WTC11 (cell line): ENCODE data around the gene SPECC1L. TPM values are rescaled to one million over a fixed set of nuclear protein-coding genes. Genes with fewer than 3 reads are reported as not detected.

Experiments
- ATAC-seq: fragments of 200-7000 bp; cut with Tn5 transposase; 2 replicates; pipeline ENCODE4 v1.10.0; 2021; ENCODE audit warnings: mild to moderate bottlenecking, moderate library complexity
- CTCF ChIA-PET: fragments of 300-600 bp; sonication (Branson Sonifier 250); formaldehyde crosslinking; loops from one replicate; lab custom pipeline; 2021; ENCODE audit warnings: antibody characterized with exemption; lab: Charles Lee
- POLR2A ChIA-PET: fragments of 350-600 bp; sonication (Branson Sonifier 250); formaldehyde crosslinking; loops from one replicate; lab custom pipeline; 2021; ENCODE audit warnings: antibody characterized with exemption; lab: Charles Lee
- DNase-seq: peaks from one replicate; pipeline ENCODE4 v3.0.0; 2021; ENCODE audit warnings: low spot score
- H3K27ac Mint-ChIP-seq: 2 replicates; pipeline ENCODE4 v1.8.0; 2021; ENCODE audit warnings: mixed read lengths
- H3K27me3 Mint-ChIP-seq: 2 replicates; pipeline ENCODE4 v1.8.0; 2021; ENCODE audit warnings: low read depth, mild to moderate bottlenecking, moderate library complexity, mixed read lengths
- H3K36me3 Mint-ChIP-seq: 2 replicates; pipeline ENCODE4 v1.8.0; 2021; ENCODE audit warnings: mixed read lengths
- H3K4me1 Mint-ChIP-seq: 2 replicates; pipeline ENCODE4 v1.8.0; 2022; ENCODE audit warnings: mixed read lengths
- H3K4me3 Mint-ChIP-seq: 2 replicates; pipeline ENCODE4 v1.8.0; 2021; ENCODE audit warnings: mild to moderate bottlenecking, moderate library complexity, mixed read lengths
- H3K9me3 Mint-ChIP-seq: 2 replicates; pipeline ENCODE4 v1.8.0; 2021; ENCODE audit warnings: mixed read lengths
- ATF1 ChIP-seq: sonication (generic); formaldehyde crosslinking; IDR thresholded peaks from 2 replicates; pipeline ENCODE4 v1.8.1; 2023; ENCODE audit warnings: mild to moderate bottlenecking, moderate library complexity, missing genetic modification reagents
- FOXJ3 ChIP-seq: sonication (generic); formaldehyde crosslinking; IDR thresholded peaks from 2 replicates; pipeline ENCODE4 v1.9.0; 2021; ENCODE audit warnings: missing genetic modification reagents, mild to moderate bottlenecking, borderline replicate concordance
- GRHL2 ChIP-seq: fragments of 250-450 bp; sonication (Bioruptor Pico); IDR thresholded peaks from 2 replicates; pipeline ENCODE4 v1.8.0; 2022; ENCODE audit warnings: mild to moderate bottlenecking, moderate library complexity; ENCODE audit not compliant: insufficient replicate concordance, severe bottlenecking
- GTF2I ChIP-seq: fragments of 250-450 bp; sonication (Bioruptor Pico); conservative IDR thresholded peaks from 2 replicates; pipeline ENCODE4 v1.4.0; 2021; ENCODE audit warnings: mild to moderate bottlenecking
- JUN ChIP-seq: sonication (generic); formaldehyde crosslinking; IDR thresholded peaks from 2 replicates; pipeline ENCODE4 v1.8.0; 2023; ENCODE audit warnings: mild to moderate bottlenecking, missing genetic modification reagents
- NFATC4 ChIP-seq: fragments of 250-450 bp; sonication (Bioruptor Pico); IDR thresholded peaks from 2 replicates; pipeline ENCODE4 v1.9.0; 2021; ENCODE audit warnings: mild to moderate bottlenecking
- NR1H2 ChIP-seq: sonication (generic); formaldehyde crosslinking; IDR thresholded peaks from 2 replicates; pipeline ENCODE4 v1.9.0; 2021; ENCODE audit warnings: mild to moderate bottlenecking, moderate library complexity, missing genetic modification reagents
- PRRX2 ChIP-seq: fragments of 250-450 bp; sonication (Bioruptor Pico); IDR thresholded peaks from 2 replicates; pipeline ENCODE4 v1.8.0; 2021; ENCODE audit warnings: mild to moderate bottlenecking
- RELA ChIP-seq: sonication (generic); formaldehyde crosslinking; IDR thresholded peaks from 2 replicates; pipeline ENCODE4 v1.8.1; 2022; ENCODE audit warnings: missing genetic modification reagents, mild to moderate bottlenecking, borderline replicate concordance
- SMAD3 ChIP-seq: sonication (generic); formaldehyde crosslinking; IDR thresholded peaks from 2 replicates; pipeline ENCODE4 v1.8.0; 2022; ENCODE audit warnings: missing genetic modification reagents, mild to moderate bottlenecking, borderline replicate concordance
- TP53 ChIP-seq: sonication (generic); formaldehyde crosslinking; IDR thresholded peaks from 2 replicates; pipeline ENCODE4 v1.8.1; 2023; ENCODE audit warnings: mild to moderate bottlenecking, missing genetic modification reagents
- ZNF232 ChIP-seq: sonication (generic); formaldehyde crosslinking; IDR thresholded peaks from 2 replicates; pipeline ENCODE4 v1.8.0; 2022; ENCODE audit warnings: mild to moderate bottlenecking, missing genetic modification reagents
- total RNA-seq: library from RNA; stranded (reverse); gene quantifications from 3 replicates; pipeline ENCODE4 v1.2.3, GENCODE V29; 2021
- TF ChIP-seq, protein P1 (sequence below): fragments of 250-450 bp; sonication (Bioruptor Pico); IDR thresholded peaks from 2 replicates; pipeline ENCODE4 v1.9.0; 2021; ENCODE audit warnings: mild to moderate bottlenecking
- TF ChIP-seq, protein P2 (sequence below): sonication (generic); formaldehyde crosslinking; IDR thresholded peaks from 2 replicates; pipeline ENCODE4 v1.8.0; 2022; ENCODE audit warnings: mild to moderate bottlenecking, missing genetic modification reagents
- TF ChIP-seq, protein P3 (sequence below): sonication (generic); formaldehyde crosslinking; IDR thresholded peaks from 2 replicates; pipeline ENCODE4 v1.8.1; 2023; ENCODE audit warnings: mild to moderate bottlenecking, missing genetic modification reagents
- TF ChIP-seq, protein P4 (sequence below): sonication (generic); formaldehyde crosslinking; IDR thresholded peaks from 2 replicates; pipeline ENCODE4 v1.8.1; 2022; ENCODE audit warnings: low read depth, mild to moderate bottlenecking, moderate library complexity, missing genetic modification reagents, borderline replicate concordance
- TF ChIP-seq, protein P5 (sequence below): sonication (generic); formaldehyde crosslinking; IDR thresholded peaks from 2 replicates; pipeline ENCODE4 v1.8.1; 2023; ENCODE audit warnings: mild to moderate bottlenecking, missing genetic modification reagents, moderate library complexity
- TF ChIP-seq, protein P6 (sequence below): fragments of 250-450 bp; sonication (Bioruptor Pico); IDR thresholded peaks from 2 replicates; pipeline ENCODE4 v1.9.0; 2021; ENCODE audit warnings: moderate library complexity, mild to moderate bottlenecking, inconsistent platforms, borderline replicate concordance

The SPECC1L gene
- total RNA-seq, 1 experiment from 2014 or later, result 44.6 TPM

DNA sequence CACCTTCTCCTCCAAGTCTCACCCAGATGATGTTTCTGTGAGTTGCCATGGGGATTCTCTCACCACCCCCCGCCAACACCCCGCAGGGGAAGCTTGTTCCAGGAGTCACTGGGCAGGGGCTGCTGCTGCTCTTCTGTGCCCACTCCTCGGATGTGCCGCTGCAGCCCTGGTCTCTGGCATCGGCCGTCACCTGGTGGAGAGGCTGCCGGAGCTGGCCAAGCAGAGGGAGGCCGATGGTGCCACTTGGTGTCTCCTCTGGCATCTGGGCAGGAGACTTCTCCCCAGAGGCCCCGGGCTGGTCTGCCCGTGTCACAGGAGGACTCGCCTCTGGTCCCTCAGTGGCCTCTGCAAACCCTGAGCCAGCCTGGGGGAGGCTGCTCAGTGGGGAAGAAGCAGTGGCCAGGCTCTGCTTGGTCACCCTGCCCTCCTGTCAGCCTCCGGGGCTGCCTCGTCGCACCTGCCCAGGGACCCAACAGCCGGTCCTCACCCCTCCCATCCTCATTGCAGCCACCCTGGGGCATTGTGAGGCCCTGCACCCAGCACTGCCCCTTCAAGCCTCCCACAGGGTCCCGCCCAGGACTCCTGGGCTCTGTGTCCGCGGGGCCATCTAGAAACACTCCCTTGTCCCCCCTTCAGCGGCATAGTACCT, 156.3 kb downstream of the SPECC1L start (continued):
- TF ChIP-seq, protein P1, sequence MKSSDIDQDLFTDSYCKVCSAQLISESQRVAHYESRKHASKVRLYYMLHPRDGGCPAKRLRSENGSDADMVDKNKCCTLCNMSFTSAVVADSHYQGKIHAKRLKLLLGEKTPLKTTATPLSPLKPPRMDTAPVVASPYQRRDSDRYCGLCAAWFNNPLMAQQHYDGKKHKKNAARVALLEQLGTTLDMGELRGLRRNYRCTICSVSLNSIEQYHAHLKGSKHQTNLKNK (CRISPR knock-in tag), result no peak

DNA sequence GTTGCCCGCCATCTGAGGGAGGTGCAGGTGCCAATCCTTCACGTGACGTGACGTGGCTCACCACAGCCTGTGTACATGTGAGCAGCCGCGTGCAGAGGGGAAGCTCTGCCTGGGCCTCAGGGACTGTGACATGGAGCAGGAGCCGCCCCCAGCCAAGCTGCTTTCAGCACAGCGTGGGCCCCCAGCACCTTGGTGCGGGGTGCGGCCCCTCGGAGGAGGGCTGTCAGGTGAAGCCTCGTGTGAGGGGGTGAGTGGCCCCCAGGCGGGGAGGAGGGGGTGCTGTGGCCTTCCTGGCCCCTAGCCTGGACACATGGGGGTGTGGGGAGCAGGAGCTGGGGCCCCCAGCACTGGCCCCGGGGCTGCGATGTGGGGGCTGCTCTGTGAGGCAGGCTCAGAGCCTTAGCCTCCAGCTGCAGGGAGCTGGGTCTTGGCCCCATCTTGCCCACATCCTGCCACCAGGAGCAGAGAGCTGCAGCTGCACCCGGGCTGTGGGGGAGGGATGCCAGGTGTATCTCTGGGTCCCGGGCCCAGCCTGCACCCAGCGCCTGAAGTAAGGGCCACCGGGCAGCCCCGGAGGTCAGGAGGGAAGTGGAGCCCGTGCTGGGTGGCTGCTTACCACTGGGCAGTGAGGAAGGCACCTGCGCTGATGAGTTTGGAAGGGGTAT, 157.0 kb downstream of the SPECC1L start, which contains the start of gene ADORA2A:
Gene ADORA2A, plus strand, starts transcription at position 100 of the 665 bp plus-strand sequence. CDS start 5,806 bp downstream, outside the sequence.
- no peak for ATAC-seq
- no peak within 1 kb of the TSS for H3K4me3 Mint-ChIP-seq
- H3K27ac Mint-ChIP-seq, result 0 out of 2 replicates have a peak within 1 kb of the TSS, but pooled peaks have one; percentile 1
- peaks cover 18% of the 10 kb centered on the region for H3K4me1 Mint-ChIP-seq
- H3K36me3 Mint-ChIP-seq, result no peaks in the 10 kb centered on the region
- ChIA-PET POLR2A (no interaction called here), CTCF (interaction anchor here (0.7 to 14.0 kb wide), 3 partner anchors 15 to 98 kb away, joined by 3 to 271 read pairs (median 243); no protein-coding TSS in a partner anchor)
- no peak for DNase-seq
- TF ChIP-seq RELA, result no peak
- no peak for TF ChIP-seq GRHL2 (CRISPR knock-in tag)
- no peak for TF ChIP-seq JUN
- TF ChIP-seq, protein P2, sequence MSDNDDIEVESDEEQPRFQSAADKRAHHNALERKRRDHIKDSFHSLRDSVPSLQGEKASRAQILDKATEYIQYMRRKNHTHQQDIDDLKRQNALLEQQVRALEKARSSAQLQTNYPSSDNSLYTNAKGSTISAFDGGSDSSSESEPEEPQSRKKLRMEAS (CRISPR knock-in tag), result no peak
- TF ChIP-seq, protein P3, sequence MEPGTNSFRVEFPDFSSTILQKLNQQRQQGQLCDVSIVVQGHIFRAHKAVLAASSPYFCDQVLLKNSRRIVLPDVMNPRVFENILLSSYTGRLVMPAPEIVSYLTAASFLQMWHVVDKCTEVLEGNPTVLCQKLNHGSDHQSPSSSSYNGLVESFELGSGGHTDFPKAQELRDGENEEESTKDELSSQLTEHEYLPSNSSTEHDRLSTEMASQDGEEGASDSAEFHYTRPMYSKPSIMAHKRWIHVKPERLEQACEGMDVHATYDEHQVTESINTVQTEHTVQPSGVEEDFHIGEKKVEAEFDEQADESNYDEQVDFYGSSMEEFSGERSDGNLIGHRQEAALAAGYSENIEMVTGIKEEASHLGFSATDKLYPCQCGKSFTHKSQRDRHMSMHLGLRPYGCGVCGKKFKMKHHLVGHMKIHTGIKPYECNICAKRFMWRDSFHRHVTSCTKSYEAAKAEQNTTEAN, result no peak
- peaks cover 20% of the 10 kb centered on the region for H3K27me3 Mint-ChIP-seq
- H3K9me3 Mint-ChIP-seq, result no peaks in the 10 kb centered on the region

DNA sequence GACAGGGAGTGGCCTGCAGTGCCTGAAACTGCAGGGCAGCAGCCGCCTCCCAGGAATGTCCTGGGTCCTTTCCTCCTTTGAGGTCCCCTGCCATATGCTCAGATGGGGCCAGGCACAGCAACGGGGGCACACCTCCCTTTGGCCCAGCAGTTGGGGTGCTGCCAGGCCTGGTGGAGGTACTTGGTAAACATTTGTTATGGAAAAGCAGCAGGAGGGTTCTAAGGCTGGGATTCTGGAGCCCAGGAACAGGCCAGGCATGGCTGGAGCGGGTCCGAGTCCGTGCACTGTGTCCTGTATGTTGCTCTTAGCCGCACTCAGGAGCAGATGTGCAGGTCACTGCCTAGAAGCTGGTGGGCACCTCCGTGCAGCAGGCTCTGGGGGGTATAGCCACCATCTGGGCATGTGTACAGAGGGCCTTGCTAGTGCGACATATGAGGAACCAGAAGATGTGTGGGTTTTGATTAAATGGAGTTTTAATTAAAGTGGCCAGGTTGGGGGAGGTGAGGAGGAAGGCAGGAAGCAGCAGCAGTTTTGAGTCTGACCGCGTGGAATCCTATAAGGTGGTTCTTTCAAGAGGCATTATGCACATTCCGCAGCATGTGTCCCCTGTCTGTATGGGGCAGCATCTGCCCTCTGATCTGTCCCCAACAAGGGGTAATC, 158.2 kb downstream of the SPECC1L start:
- no peak overlapping the region for H3K4me3 Mint-ChIP-seq

More for the DNA sequence above, 158.2 kb downstream of the SPECC1L start:
- Mint-ChIP-seq H3K9me3 (no peaks in the 10 kb centered on the region), H3K27me3 (peaks cover 20% of the 10 kb centered on the region), H3K27ac (peak overlapping the region; percentile 80; the same call in 1 of the 2 replicates), H3K36me3 (no peaks in the 10 kb centered on the region), H3K4me1 (peaks cover 18% of the 10 kb centered on the region)
- ChIA-PET CTCF (interaction anchor here (1.0 to 14.0 kb wide), 6 partner anchors 8 to 98 kb away, joined by 4 to 271 read pairs (median 9); no protein-coding TSS in a partner anchor), POLR2A (no interaction called here)
- ATAC-seq (no peak), DNase-seq (no peak)
- TF ChIP-seq NFATC4 (no peak), NR1H2 (CRISPR knock-in tag) (no peak), ZNF232 (no peak), TP53 (CRISPR knock-in tag) (no peak), RELA (no peak), PRRX2 (CRISPR knock-in tag) (no peak), GTF2I (CRISPR knock-in tag) (no peak), FOXJ3 (no peak), SMAD3 (CRISPR knock-in tag) (no peak), ATF1 (no peak)
- TF ChIP-seq, protein P1 (CRISPR knock-in tag), result no peak
- TF ChIP-seq, protein P4, sequence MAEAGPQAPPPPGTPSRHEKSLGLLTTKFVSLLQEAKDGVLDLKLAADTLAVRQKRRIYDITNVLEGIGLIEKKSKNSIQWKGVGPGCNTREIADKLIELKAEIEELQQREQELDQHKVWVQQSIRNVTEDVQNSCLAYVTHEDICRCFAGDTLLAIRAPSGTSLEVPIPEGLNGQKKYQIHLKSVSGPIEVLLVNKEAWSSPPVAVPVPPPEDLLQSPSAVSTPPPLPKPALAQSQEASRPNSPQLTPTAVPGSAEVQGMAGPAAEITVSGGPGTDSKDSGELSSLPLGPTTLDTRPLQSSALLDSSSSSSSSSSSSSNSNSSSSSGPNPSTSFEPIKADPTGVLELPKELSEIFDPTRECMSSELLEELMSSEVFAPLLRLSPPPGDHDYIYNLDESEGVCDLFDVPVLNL (CRISPR knock-in tag), result no peak
- TF ChIP-seq, protein P5, sequence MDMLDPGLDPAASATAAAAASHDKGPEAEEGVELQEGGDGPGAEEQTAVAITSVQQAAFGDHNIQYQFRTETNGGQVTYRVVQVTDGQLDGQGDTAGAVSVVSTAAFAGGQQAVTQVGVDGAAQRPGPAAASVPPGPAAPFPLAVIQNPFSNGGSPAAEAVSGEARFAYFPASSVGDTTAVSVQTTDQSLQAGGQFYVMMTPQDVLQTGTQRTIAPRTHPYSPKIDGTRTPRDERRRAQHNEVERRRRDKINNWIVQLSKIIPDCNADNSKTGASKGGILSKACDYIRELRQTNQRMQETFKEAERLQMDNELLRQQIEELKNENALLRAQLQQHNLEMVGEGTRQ (CRISPR knock-in tag), result no peak
- TF ChIP-seq, protein P6, sequence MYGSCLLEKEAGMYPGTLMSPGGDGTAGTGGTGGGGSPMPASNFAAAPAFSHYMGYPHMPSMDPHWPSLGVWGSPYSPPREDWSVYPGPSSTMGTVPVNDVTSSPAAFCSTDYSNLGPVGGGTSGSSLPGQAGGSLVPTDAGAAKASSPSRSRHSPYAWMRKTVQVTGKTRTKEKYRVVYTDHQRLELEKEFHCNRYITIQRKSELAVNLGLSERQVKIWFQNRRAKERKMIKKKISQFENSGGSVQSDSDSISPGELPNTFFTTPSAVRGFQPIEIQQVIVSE (CRISPR knock-in tag), result no peak
